Fibroblast of villous mesenchyme (primary cell): Measurements from ENCODE around the gene DNASE2B. TPM values are rescaled to one million over a fixed set of nuclear protein-coding genes. Genes with fewer than 3 reads are reported as not detected.
A peak's percentile ranks its signal among the peaks of the same experiment; 100 is the strongest.

Experiments
- DNase-seq: peaks from one replicate; pipeline ENCODE4 v3.0.0-alpha.2; 2010; ENCODE audit warnings: low read depth
- H3K4me3 ChIP-seq: 2 replicates; pipeline ENCODE4 v1.5.1; 2011; ENCODE audit warnings: low read depth, mild to moderate bottlenecking, low read length
- CTCF ChIP-seq: IDR thresholded peaks from 2 replicates; pipeline ENCODE4 v1.5.1; 2012; ENCODE audit warnings: low read depth, mild to moderate bottlenecking, low read length; ENCODE audit not compliant: insufficient read depth
- total RNA-seq: library from RNA; depleted of rRNA; stranded (reverse); fragments of >200 nt; gene quantifications from 2 replicates; pipeline ENCODE4 v1.2.3, GENCODE V29; 2012

Gene DNASE2B
- total RNA-seq, 1 donor: not detected

GRCh38 chr1:84410328-84411095, 12.2 kb downstream of the DNASE2B start:
- TF ChIP-seq CTCF: no peak
- DNase-seq: no peak
- no peak overlapping the region for H3K4me3 ChIP-seq

GRCh38 chr1:84412316-84412942, 14.1 kb downstream of the DNASE2B start:
- H3K4me3 ChIP-seq: no peak overlapping the region
- peak; percentile 37 for DNase-seq

GRCh38 chr1:84415396-84415795, 17.1 kb downstream of the DNASE2B start:
- no peak for TF ChIP-seq CTCF
- DNase-seq: peak; percentile 12
- no peak overlapping the region for H3K4me3 ChIP-seq

More at GRCh38 chr1:84412316-84412942, 14.1 kb downstream of the DNASE2B start:
- TF ChIP-seq CTCF: no peak

- TF ChIP-seq CTCF: no peak
- H3K4me3 ChIP-seq: no peak overlapping the region
- no peak for DNase-seq
Measured at GRCh38 chr1:84422909-84423308, 24.6 kb downstream of the DNASE2B start.

- DNase-seq: no peak
- TF ChIP-seq CTCF: no peak
- no peak overlapping the region for H3K4me3 ChIP-seq
Measured at GRCh38 chr1:84424513-84425149, 26.3 kb downstream of the DNASE2B start.

GRCh38 chr1:84425150-84425896, 27.0 kb downstream of the DNASE2B start:
- DNase-seq: no peak
- no peak overlapping the region for H3K4me3 ChIP-seq
- TF ChIP-seq CTCF: no peak
